ENCODE measurements around the gene OR4K17.
"Not testable (repeated sequence)": the region's sequence is repeated elsewhere in the genome, so short reads cannot be mapped to it uniquely, and the experiment has no call there.

OR4K17 gene

DNA sequence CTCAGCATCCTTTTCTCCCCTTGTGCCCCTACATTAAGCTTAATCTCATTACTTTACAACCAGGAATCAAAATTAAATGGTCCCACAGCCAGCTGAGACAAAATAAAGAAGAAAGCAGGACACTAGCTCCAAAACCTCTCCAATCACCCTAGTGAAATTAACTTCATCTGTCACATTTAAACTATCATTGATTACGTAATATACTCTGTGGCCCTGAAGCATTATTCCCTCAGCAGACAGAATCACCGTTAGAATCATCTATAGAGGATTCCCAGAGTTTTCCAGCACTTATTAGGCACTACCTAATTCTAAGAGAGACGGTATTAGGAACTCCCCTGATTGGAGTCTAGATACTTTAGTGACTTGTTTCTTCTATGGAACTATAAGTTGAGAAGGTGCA, at the start of gene OR4K17:
Gene OR4K17, plus strand, starts transcription at position 302 of the 400 bp plus-strand sequence. CDS start 6,761 bp downstream, outside the sequence.
- no peak for DNase-seq (ENCODE audit: low read depth)

DNA sequence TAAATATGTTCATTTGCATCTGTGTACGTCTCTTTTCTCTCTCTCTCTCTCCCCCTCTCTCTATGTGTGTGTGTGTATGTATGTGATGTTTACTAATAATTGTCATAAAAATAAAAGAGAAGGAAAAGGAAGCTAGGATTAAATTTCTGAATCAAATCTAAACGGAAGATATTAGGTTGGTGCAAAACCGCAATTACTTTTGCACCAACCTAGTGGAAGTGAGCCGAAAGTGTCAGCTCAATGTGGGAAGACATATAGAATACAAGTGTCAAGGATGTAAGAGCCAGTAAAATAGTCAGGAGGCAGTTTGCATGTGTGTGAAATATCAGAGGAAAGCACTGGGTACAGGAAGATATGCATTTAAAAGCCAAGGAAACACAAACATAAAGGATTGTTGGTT, 18.5 kb upstream of the OR4K17 start:
- DNase-seq (ENCODE audit: low read depth) = no peak

GRCh38 chr14:20093442-20093841, 17.1 kb upstream of the OR4K17 start:
- no peak for DNase-seq (ENCODE audit: low read depth)

DNA sequence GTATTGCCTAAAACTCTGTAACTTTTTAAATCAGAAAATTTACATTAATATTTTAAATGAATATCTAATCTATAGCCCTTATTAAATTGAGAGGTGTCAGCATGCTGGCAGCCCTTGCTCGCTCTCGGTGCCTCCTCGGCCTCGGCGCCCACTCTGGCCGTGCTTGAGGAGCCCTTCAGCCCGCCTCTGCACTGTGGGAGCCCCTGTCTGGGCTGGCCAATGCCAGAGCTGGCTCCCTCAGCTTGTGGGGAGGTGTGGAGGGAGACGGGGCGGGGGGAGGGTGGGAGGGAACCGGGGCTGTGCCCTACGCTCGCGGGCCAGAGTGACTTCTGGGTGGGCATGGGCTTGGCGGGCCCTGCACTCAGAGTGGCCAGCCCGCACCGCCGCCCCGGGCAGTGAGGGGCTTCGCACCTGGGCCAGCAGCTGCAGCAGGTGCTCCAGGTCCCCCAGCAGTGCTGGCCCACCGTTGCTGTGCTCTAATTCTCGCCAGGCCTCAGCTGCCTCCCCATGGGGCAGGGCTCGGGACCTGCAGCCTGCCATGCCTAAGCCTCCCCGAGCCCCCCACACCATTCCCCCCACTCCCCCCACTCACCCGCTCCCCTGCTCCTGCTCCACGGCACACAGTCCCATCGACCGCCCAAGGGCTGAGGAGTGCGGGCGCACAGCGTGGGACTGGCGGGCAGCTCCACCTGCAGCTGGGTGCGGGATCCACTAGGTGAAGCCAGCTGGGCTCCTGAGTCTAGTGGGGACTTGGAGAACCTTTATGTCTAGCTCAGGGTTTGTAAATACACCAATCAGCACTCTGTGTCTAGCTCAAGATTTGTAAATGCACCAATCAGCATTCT, 11.4 kb upstream of the OR4K17 start:
- not testable (repeated sequence) for DNase-seq (ENCODE audit: low read depth)

GRCh38 chr14:20112321-20112720, 1.8 kb downstream of the OR4K17 start:
- DNase-seq (ENCODE audit: low read depth) = no peak

DNA sequence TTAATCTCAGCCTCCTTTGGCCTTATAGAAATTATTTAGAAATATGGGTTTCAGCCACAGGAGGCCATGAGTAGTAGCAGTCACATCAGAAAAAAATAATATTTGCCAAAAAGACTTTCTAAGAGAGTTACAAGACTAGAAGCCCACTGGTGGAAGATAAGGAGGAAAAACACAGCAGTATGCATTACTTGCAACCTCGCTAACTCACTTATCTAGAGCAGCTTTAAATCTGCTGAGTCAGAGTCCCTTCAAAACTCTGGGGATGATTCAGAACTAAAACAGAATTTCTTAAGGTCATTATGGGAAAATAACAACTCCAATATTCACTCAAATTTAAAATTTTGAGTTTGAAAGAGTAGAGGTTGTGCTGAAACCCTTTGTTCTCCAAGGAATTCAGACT, 6.2 kb downstream of the OR4K17 start:
- DNase-seq (ENCODE audit: low read depth) = no peak

GRCh38 chr14:20118795-20119194, 8.3 kb downstream of the OR4K17 start:
- DNase-seq (ENCODE audit: low read depth) = no peak

- no peak for DNase-seq (ENCODE audit: low read depth)
These were observed 28.0 kb downstream of the OR4K17 start, which contains the start of gene OR4N5 for GRCh38 chr14:20138520-20138919. Gene OR4N5, plus strand, starts transcription at chr14:20138820. Its CDS starts 4,916 bp downstream, at chr14:20143736.

- DNase-seq (ENCODE audit: low read depth) = no peak
These were observed 33.4 kb downstream of the OR4K17 start for GRCh38 chr14:20143911-20144310.

GRCh38 chr14:20144820-20145219, 34.3 kb downstream of the OR4K17 start:
- DNase-seq (ENCODE audit: low read depth) = no peak

DNA sequence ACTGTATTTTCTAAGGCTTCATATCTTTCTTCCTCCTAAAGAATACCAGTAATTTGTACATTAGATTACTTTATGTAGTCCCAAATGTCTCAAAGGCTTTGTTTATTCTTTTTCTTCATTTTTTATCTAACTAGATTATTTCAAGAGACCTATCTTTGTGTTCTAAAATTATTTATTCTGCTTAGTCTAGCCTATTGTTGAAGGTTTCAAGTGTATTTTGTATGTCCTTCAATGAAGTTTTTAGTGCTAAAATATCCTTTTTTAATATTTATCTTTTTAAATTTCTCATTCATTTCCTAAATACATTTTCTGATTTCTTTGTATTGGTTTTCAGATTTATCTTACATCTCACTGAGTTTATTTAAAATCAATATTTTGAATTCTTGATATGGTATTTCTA, 53.9 kb downstream of the OR4K17 start:
- no peak for DNase-seq (ENCODE audit: low read depth)

DNA sequence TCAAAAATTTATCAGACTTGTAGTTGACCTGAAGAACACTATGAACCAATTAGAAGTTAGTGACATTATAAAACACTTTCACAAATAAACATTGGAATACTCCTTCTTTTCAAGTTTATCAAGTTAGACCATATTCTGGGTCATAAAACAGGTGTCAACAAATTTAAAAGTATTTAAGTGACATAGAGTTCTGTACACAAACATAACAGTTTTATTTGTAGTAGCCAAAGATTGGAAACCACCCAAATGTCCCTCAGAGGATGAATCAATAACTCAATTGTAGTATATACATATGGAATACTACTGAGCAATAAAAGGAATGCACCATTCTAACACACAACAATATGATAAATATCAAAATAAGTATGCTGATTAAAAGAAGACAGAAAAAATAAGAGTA, 56.6 kb downstream of the OR4K17 start:
- no peak for DNase-seq (ENCODE audit: low read depth)

- DNase-seq (ENCODE audit: low read depth) = peak; percentile 54
These were observed 59.3 kb downstream of the OR4K17 start for GRCh38 chr14:20169852-20170251.
